ENCODE measurements around the gene CASP6. TPM values are rescaled to one million over a fixed set of nuclear protein-coding genes. Genes with fewer than 3 reads are reported as not detected.

Gene CASP6
- total RNA-seq, 1 donor from 2014 or later = 16.7 TPM

- Mint-ChIP-seq H3K4me3 (ENCODE audit: unreplicated experiment) (no peak overlapping the region), H3K36me3 (ENCODE audit: low read depth) (peaks cover 4% of the 10 kb centered on the region), H3K4me1 (ENCODE audit: low read depth) (peaks cover 7% of the 10 kb centered on the region), H3K9me3 (ENCODE audit: low read depth) (peaks cover 6% of the 10 kb centered on the region), H3K27me3 (ENCODE audit: low read depth) (no peaks in the 10 kb centered on the region), H3K27ac (ENCODE audit: unreplicated experiment) (no peak overlapping the region)
- no peak for TF ChIP-seq CTCF (IDR thresholded peaks at IDR 0.05)
- no peak for DNase-seq (ENCODE audit: low spot score)
Measured at GRCh38 chr4:109645874-109646710, 57.2 kb downstream of the CASP6 start.

- Mint-ChIP-seq H3K27ac (ENCODE audit: unreplicated experiment) (no peak overlapping the region), H3K4me1 (ENCODE audit: low read depth) (no peaks in the 10 kb centered on the region), H3K4me3 (ENCODE audit: unreplicated experiment) (no peak overlapping the region), H3K9me3 (ENCODE audit: low read depth) (peaks cover 17% of the 10 kb centered on the region), H3K27me3 (ENCODE audit: low read depth) (no peaks in the 10 kb centered on the region), H3K36me3 (ENCODE audit: low read depth) (peaks cover 6% of the 10 kb centered on the region)
- no peak for TF ChIP-seq CTCF (IDR thresholded peaks at IDR 0.05)
- no peak for DNase-seq (ENCODE audit: low spot score)
Measured at GRCh38 chr4:109640644-109641043, 62.6 kb downstream of the CASP6 start.

Other genes with a start within 250 kb of the CASP6 start
- 7.2 to 11.4 TPM (median 9.5 TPM) in 3 replicates for gene MCUB, start 143.2 kb downstream of the CASP6 start, total RNA-seq
- gene PLA2G12A, start 26.6 kb upstream of the CASP6 start, total RNA-seq = 39.2 to 43.4 TPM (median 41.3 TPM) in 3 replicates
- not detected in 3 replicates for gene CFI, start 98.6 kb upstream of the CASP6 start, total RNA-seq
- 18.5 to 20.7 TPM (median 20.2 TPM) in 3 replicates for gene GAR1, start 112.3 kb upstream of the CASP6 start, total RNA-seq
- not detected in 3 replicates for gene RRH, start 124.5 kb upstream of the CASP6 start, total RNA-seq
- gene LRIT3, start 144.7 kb upstream of the CASP6 start, total RNA-seq = 0.07 to 0.17 TPM in 2 of 3 replicates, not detected in the other
- gene EGF, start 209.4 kb upstream of the CASP6 start, total RNA-seq = 0.87 to 1.4 TPM (median 1.3 TPM) in 3 replicates

Measured in chondrocyte (in vitro differentiated cells).